Measurements from ENCODE around the gene FUT3. TPM values are rescaled to one million over a fixed set of nuclear protein-coding genes. Genes with fewer than 3 reads are reported as not detected.
"Not testable (repeated sequence)": the region's sequence is repeated elsewhere in the genome, so short reads cannot be mapped to it uniquely, and the experiment has no call there.

Gene FUT3
- total and polyA plus RNA-seq, 12 donors, result 0.14 to 0.20 (median 0.16) TPM; not detected in 8

GRCh38 chr19:5891938-5892771 is 40.9 kb upstream of the FUT3 start:
- peak in 6 of 7 donors; percentile 49 to 72 (median 62) for DNase-seq
- Histone ChIP-seq H3K27ac (no peak overlapping the region), H3K4me3 (no peak overlapping the region), H3K9me3 (replicated peaks in 1 of 3) (no peaks in the 10 kb centered on the region), H3K27me3 (no peaks in the 10 kb centered on the region), H3K36me3 (replicated peaks in 1 of 2) (peaks cover 0 to 25% of the 10 kb centered on the region in 2 donors), H3K4me1 (replicated peaks in 1 of 2) (peaks cover 19 to 46% of the 10 kb centered on the region in 2 donors)
- intact Hi-C loops (cut with DNase I), result loop anchor here (2.0 to 5.0 kb wide), 2 partner anchors 85 to 87 kb away; partner anchors contain the start of gene NRTN (in 2 of the 2)
- 5 to 10% (median 8%) methylated on average over 22 to 48 of the region's 48 CpGs for WGBS, 4 donors
- TF ChIP-seq POLR2A (IDR thresholded peaks at IDR 0.05), result no peak
- TF ChIP-seq CTCF (IDR thresholded peaks at IDR 0.05), result peak; percentile 31 to 73 (median 66)

- no peak overlapping the region for H3K27ac ChIP-seq
- intact Hi-C loops (cut with DNase I), result loop anchor here in 1 of 2 donors (5.0 kb wide), 1 partner anchor 84 kb away; the partner anchor contains the start of gene NRTN
- peaks cover 19 to 45% of the 10 kb centered on the region in 2 donors for H3K4me1 ChIP-seq (replicated peaks in 1 of 2)
- no peaks in the 10 kb centered on the region for H3K27me3 ChIP-seq
- WGBS, 4 donors, result 53 to 59% methylated on average over 4 of the region's 4 CpGs; no CpG with 5 or more reads in 2 of the 4 donors
- H3K36me3 ChIP-seq (replicated peaks in 1 of 2), result peaks cover 0 to 20% of the 10 kb centered on the region in 2 donors
- no peak for TF ChIP-seq CTCF (IDR thresholded peaks at IDR 0.05)
- TF ChIP-seq POLR2A (IDR thresholded peaks at IDR 0.05), result no peak
- DNase-seq, result peak in 1 of 7 donors; percentile 26
- H3K9me3 ChIP-seq (replicated peaks in 1 of 3), result no peaks in the 10 kb centered on the region
- H3K4me3 ChIP-seq, result no peak overlapping the region
Measured at GRCh38 chr19:5891572-5891937, 40.3 kb upstream of the FUT3 start.

- intact Hi-C loops (cut with DNase I), result loop anchor here in 1 of 2 donors (5.0 kb wide), 1 partner anchor 83 kb away; the partner anchor contains the start of gene NRTN
- 41 to 54% (median 45%) methylated on average over 10 of the region's 10 CpGs for WGBS, 4 donors
- H3K27me3 ChIP-seq, result no peaks in the 10 kb centered on the region
- peaks cover 0 to 6% of the 10 kb centered on the region in 2 donors for H3K36me3 ChIP-seq (replicated peaks in 1 of 2)
- H3K4me3 ChIP-seq, result no peak overlapping the region
- DNase-seq, result peak in 1 of 7 donors; percentile 15
- H3K27ac ChIP-seq, result no peak overlapping the region
- peaks cover 10 to 30% of the 10 kb centered on the region in 2 donors for H3K4me1 ChIP-seq (replicated peaks in 1 of 2)
- no peaks in the 10 kb centered on the region for H3K9me3 ChIP-seq (replicated peaks in 1 of 3)
- TF ChIP-seq CTCF (IDR thresholded peaks at IDR 0.05), result no peak
- TF ChIP-seq POLR2A (IDR thresholded peaks at IDR 0.05), result no peak
Measured at GRCh38 chr19:5890099-5890498, 38.9 kb upstream of the FUT3 start.

GRCh38 chr19:5889288-5889971 is 38.2 kb upstream of the FUT3 start:
- no peaks in the 10 kb centered on the region for H3K9me3 ChIP-seq (replicated peaks in 1 of 3)
- peaks cover 3 to 24% of the 10 kb centered on the region in 2 donors for H3K4me1 ChIP-seq (replicated peaks in 1 of 2)
- no peaks in the 10 kb centered on the region for H3K27me3 ChIP-seq
- no peak overlapping the region for H3K27ac ChIP-seq
- H3K36me3 ChIP-seq (replicated peaks in 1 of 2), result no peaks in the 10 kb centered on the region
- peak in 1 of 7 donors; percentile 14 for DNase-seq
- H3K4me3 ChIP-seq, result no peak overlapping the region
- TF ChIP-seq CTCF (IDR thresholded peaks at IDR 0.05), result no peak
- TF ChIP-seq POLR2A (IDR thresholded peaks at IDR 0.05), result no peak
- 52 to 60% (median 53%) methylated on average over 16 to 17 of the region's 17 CpGs for WGBS, 4 donors
- intact Hi-C loops (cut with DNase I), result no loop called here

GRCh38 chr19:5884065-5884811 is 33.0 kb upstream of the FUT3 start:
- intact Hi-C loops (cut with DNase I); H3K27me3 ChIP-seq; H3K36me3 ChIP-seq (replicated peaks in 1 of 2); H3K9me3 ChIP-seq (replicated peaks in 1 of 3); H3K27ac ChIP-seq; DNase-seq; H3K4me3 ChIP-seq: not testable (repeated sequence)
- peaks cover 5 to 11% of the 10 kb centered on the region in 2 donors for H3K4me1 ChIP-seq (replicated peaks in 1 of 2)
- 77 to 79% (median 78%) methylated on average over 11 of the region's 11 CpGs for WGBS, 4 donors

All from adrenal gland (tissue), 12 donors.